DOHH2 (cell line): ENCODE measurements around the gene OSBPL9.

Experiments used
- CTCF ChIP-seq: fragments of 200-600 bp; sonication (generic); IDR thresholded peaks from one replicate; pipeline ENCODE4 v1.5.1; 2014; ENCODE audit warnings: antibody characterized with exemption, mild to moderate bottlenecking, low read depth, low read length; ENCODE audit not compliant: poor library complexity, severe bottlenecking
- EZH2phosphoT487 ChIP-seq: fragments of 200-600 bp; sonication (generic); IDR thresholded peaks from 2 replicates; pipeline ENCODE4 v1.6.1; 2017; ENCODE audit warnings: borderline replicate concordance, mild to moderate bottlenecking, antibody characterized with exemption, low read length, moderate library complexity, mixed read lengths

- TF ChIP-seq CTCF (no peak), EZH2phosphoT487 (no peak)
Observed at GRCh38 chr1:51621841-51622454, 5.1 kb downstream of the OSBPL9 start.
